Thyroid gland (tissue), 4 donors: Measurements from ENCODE around the gene ZGPAT. TPM values are rescaled to one million over a fixed set of nuclear protein-coding genes. Genes with fewer than 3 reads are reported as not detected.
"Not testable (repeated sequence)": the region's sequence is repeated elsewhere in the genome, so short reads cannot be mapped to it uniquely, and the experiment has no call there.

Experiments used
- DNase-seq, 2 donors: peaks; one replicate each; pipeline ENCODE4 v3.0.0-alpha.2; 2019
- H3K27ac ChIP-seq, 3 donors: fragments of 200-600 bp; sonication (generic); 1 replicate in 2 of 3; 2 replicates in 1 of 3; pipeline ENCODE4 v1.5.1; 2016 to 2019; ENCODE audit warnings: mild to moderate bottlenecking in 1 of 3, moderate library complexity in 1 of 3
- H3K27me3 ChIP-seq: fragments of 200-600 bp; sonication (generic); one replicate; pipeline ENCODE4 v1.5.1; 2019
- H3K36me3 ChIP-seq, 2 donors: fragments of 200-600 bp; sonication (generic); one replicate each; pipeline ENCODE4 v1.5.1; 2016 to 2019
- H3K4me1 ChIP-seq, 2 donors: fragments of 200-600 bp; sonication (generic); one replicate each; pipeline ENCODE4 v1.5.1; 2017 to 2019
- H3K4me3 ChIP-seq, 3 donors: fragments of 200-600 bp; sonication (generic); replicated peaks in 1 of 3; 1 replicate in 2 of 3; 2 replicates in 1 of 3; pipeline ENCODE4 v1.5.1; 2016; ENCODE audit warnings: mild to moderate bottlenecking in 1 of 3
- H3K9me3 ChIP-seq: fragments of 200-600 bp; sonication (generic); one replicate; pipeline ENCODE4 v1.5.1; 2017
- POLR2A ChIP-seq, 2 donors: fragments of 450-650 bp; IDR thresholded peaks; one replicate each; pipeline ENCODE4 v1.6.1; 2017; ENCODE audit warnings: antibody characterized with exemption in 2 of 2, mild to moderate bottlenecking in 2 of 2, moderate library complexity in 1 of 2
- WGBS, 2 donors: methylation state at CpG; one replicate each; pipeline ENCODE4 v1.1.5; 2017; 5-methylcytosine and 5-hydroxymethylcytosine counted together
- intact Hi-C: fragments of 100-400 bp; cut with DNase I; formaldehyde crosslinking; loops from one replicate; pipeline ENCODE4 v1.15.1; 2023
- total RNA-seq, 4 donors: library from RNA; depleted of rRNA; stranded (reverse); fragments of >200 nt; gene quantifications; one replicate each; pipeline ENCODE4 v1.2.3, GENCODE V29; 2016
- TF ChIP-seq, protein P1 (sequence below), 6 experiments: fragments of 200-600 bp in 3 of 6; fragments of 450-650 bp in 3 of 6; sonication (generic) in 3 of 6; IDR thresholded peaks; one replicate each; pipeline ENCODE4 v1.5.1; 2016 to 2019; ENCODE audit warnings: antibody characterized with exemption in 6 of 6, mild to moderate bottlenecking in 2 of 6, inconsistent platforms in 1 of 6, moderate library complexity in 1 of 6

ZGPAT gene
- total RNA-seq, 4 donors from 2014 or later, result 27.7 to 36.3 (median 30.0) TPM

DNA sequence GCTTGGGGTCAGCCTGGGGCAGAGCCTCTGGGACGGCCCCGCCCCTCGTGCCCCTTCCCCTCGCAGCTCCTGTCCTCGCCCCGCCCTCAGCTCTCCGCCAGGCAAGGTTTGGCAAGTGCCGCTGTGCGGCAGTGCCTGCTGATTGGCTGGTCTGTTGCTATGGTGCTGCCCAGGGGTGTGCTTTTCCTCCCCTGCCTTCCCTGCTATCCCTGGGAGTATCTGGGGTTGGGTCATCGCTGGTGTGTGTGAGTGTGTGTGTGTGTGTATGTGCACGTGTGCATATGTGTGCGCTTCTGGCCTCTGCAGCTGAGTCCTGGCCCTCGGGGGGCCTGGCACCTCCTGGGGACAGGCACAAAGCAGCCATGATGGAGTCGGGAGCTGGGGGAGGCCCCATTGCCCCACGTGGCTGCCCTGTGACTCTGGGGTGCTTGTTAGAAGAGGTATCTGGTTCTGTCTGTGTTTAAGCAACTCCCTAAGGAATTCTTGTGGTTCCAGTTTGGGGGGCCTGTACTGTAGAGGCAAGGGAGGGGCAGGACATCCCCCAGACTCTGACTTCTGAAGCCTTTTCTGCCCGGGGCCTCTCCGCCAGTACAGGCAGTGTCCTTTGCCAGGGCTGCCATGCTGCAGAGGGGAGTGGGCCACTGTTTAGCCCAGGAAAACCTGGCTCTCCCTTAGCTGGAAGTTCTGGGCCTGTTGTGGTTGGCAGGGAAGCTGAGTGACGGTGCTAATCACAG is 42.8 kb upstream of the ZGPAT start:
- H3K9me3 ChIP-seq, result no peaks in the 10 kb centered on the region
- no peak overlapping the region for H3K4me3 ChIP-seq
- TF ChIP-seq POLR2A (IDR thresholded peaks at IDR 0.05), result no peak
- TF ChIP-seq, protein P1, sequence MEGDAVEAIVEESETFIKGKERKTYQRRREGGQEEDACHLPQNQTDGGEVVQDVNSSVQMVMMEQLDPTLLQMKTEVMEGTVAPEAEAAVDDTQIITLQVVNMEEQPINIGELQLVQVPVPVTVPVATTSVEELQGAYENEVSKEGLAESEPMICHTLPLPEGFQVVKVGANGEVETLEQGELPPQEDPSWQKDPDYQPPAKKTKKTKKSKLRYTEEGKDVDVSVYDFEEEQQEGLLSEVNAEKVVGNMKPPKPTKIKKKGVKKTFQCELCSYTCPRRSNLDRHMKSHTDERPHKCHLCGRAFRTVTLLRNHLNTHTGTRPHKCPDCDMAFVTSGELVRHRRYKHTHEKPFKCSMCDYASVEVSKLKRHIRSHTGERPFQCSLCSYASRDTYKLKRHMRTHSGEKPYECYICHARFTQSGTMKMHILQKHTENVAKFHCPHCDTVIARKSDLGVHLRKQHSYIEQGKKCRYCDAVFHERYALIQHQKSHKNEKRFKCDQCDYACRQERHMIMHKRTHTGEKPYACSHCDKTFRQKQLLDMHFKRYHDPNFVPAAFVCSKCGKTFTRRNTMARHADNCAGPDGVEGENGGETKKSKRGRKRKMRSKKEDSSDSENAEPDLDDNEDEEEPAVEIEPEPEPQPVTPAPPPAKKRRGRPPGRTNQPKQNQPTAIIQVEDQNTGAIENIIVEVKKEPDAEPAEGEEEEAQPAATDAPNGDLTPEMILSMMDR (IDR thresholded peaks at IDR 0.05), result no peak
- WGBS, 2 donors, result 77 to 95% methylated on average over 5 to 14 of the region's 18 CpGs
- H3K27ac ChIP-seq, result no peak overlapping the region
- intact Hi-C loops, result no loop called here
- H3K36me3 ChIP-seq, result peaks cover 35 to 51% of the 10 kb centered on the region in 2 donors
- DNase-seq, result no peak
- H3K27me3 ChIP-seq, result no peaks in the 10 kb centered on the region
- H3K4me1 ChIP-seq, result no peaks in the 10 kb centered on the region

DNA sequence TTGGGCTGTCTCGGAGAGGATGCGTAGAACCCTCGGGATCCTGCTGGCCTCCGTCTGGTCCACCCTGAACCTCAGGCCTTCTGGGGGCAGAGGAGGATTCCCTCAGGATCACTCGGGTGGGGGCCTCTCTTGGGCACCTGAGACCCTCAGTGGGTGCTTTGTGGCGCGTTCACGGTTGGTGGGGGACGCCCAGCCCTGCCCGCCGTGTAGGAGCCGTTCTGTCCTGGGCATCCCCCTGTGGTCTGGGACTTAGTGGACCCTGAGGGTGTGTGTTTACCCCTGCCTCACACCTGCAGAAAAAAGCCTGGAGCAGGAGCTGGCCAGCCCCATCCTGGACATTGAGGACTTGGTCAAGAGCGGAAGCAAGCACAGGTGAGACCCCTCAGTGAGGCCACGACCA is 42.1 kb upstream of the ZGPAT start:
- H3K36me3 ChIP-seq, result peaks cover 35 to 51% of the 10 kb centered on the region in 2 donors
- 96 to 97% methylated on average over 5 to 9 of the region's 14 CpGs for WGBS, 2 donors
- TF ChIP-seq POLR2A (IDR thresholded peaks at IDR 0.05), result no peak
- TF ChIP-seq, protein P1 (IDR thresholded peaks at IDR 0.05), result no peak
- H3K4me1 ChIP-seq, result no peaks in the 10 kb centered on the region
- H3K4me3 ChIP-seq, result no peak overlapping the region
- intact Hi-C loops, result no loop called here
- H3K9me3 ChIP-seq, result no peaks in the 10 kb centered on the region
- no peaks in the 10 kb centered on the region for H3K27me3 ChIP-seq
- DNase-seq, result no peak
- H3K27ac ChIP-seq, result no peak overlapping the region

DNA sequence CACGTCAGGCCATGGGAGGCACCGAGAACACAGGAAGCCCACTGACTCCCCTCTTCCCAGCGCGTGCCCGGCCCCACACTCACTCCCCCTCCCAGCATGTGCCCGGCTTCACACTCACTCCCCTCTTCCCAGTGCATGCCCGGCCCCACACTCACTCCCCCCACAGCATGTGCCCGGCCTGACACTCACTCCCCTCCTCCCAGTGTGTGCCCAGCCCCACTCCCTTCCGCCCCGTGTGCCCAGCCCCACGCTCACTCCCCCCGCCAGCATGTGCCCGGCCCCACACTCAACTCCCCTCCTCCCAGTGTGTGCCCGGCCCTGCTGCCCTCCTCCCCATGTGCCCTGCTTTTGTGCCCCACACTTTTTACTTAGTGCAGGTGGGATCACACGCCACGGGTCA is 40.0 kb upstream of the ZGPAT start:
- 93 to 96% methylated on average over 16 of the region's 16 CpGs for WGBS, 2 donors
- H3K27ac ChIP-seq, result no peak overlapping the region
- no peaks in the 10 kb centered on the region for H3K4me1 ChIP-seq
- H3K36me3 ChIP-seq, result peaks cover 30 to 38% of the 10 kb centered on the region in 2 donors
- H3K4me3 ChIP-seq, result no peak overlapping the region
- no peaks in the 10 kb centered on the region for H3K9me3 ChIP-seq
- no peaks in the 10 kb centered on the region for H3K27me3 ChIP-seq
- TF ChIP-seq, protein P1 (IDR thresholded peaks at IDR 0.05), result no peak
- no peak for TF ChIP-seq POLR2A (IDR thresholded peaks at IDR 0.05)
- DNase-seq, result no peak
- intact Hi-C loops, result no loop called here

DNA sequence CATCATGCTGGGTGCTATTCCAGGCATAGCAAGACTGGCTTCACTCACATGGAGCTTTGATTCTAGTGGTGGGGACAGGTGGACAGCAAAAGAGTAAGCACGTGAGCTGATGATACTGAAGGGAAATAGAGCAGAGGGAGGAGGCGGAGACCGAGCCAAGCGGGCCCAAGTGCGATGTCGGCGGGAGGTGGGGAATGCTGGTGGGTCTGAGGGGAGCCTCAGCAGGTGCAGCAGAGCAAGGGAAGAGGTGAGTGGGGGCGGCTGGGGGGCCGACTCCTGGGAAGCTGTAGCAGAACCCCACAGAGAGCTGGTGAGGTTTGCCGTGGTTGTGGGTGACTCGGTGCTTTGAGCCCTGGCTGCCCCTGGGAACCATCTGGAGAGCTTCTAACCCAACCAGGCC is 39.5 kb upstream of the ZGPAT start:
- Histone ChIP-seq H3K27ac (no peak overlapping the region), H3K27me3 (no peaks in the 10 kb centered on the region), H3K9me3 (no peaks in the 10 kb centered on the region), H3K36me3 (peaks cover 25 to 33% of the 10 kb centered on the region in 2 donors), H3K4me1 (no peaks in the 10 kb centered on the region), H3K4me3 (no peak overlapping the region)
- WGBS, 2 donors, result 94 to 96% methylated on average over 11 of the region's 11 CpGs
- no peak for TF ChIP-seq POLR2A (IDR thresholded peaks at IDR 0.05)
- TF ChIP-seq, protein P1 (IDR thresholded peaks at IDR 0.05), result no peak
- no peak for DNase-seq
- intact Hi-C loops, result no loop called here

DNA sequence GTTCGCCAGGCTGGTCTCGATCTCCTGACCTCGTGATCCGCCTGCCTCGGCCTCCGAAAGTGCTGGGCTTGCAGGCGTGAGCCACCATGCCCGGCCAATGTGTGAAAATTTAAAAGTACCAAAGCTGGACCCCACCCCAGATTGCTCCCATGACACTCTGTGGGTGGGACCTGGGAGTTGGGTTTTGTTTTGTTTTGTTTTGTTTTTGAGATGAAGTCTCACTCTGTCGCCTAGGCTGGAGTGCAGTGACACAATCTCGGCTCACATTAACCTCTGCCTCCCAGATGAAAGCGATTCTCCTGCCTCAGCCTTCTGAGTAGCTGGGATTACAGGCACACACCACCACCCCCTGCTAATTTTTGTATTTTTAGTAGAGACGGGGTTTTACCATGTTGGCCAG is 36.1 kb upstream of the ZGPAT start:
- H3K4me1 ChIP-seq, H3K9me3 ChIP-seq, H3K27me3 ChIP-seq, intact Hi-C loops, DNase-seq, H3K27ac ChIP-seq, H3K4me3 ChIP-seq: not testable (repeated sequence)
- WGBS, 2 donors, result 91 to 94% methylated on average over 12 of the region's 12 CpGs
- peaks cover 28 to 35% of the 10 kb centered on the region in 2 donors for H3K36me3 ChIP-seq
